HTERT RPE-1 (cell line): Measurements from ENCODE around the gene BRWD1.

Source experiments
- in situ Hi-C: fragments of 300-500 bp; cut with MboI; formaldehyde crosslinking; loops from 4 replicates; pipeline ENCODE4 v1.14.3; 2020; ENCODE audit warnings: low sequenced_read_pairs

Gene BRWD1

DNA sequence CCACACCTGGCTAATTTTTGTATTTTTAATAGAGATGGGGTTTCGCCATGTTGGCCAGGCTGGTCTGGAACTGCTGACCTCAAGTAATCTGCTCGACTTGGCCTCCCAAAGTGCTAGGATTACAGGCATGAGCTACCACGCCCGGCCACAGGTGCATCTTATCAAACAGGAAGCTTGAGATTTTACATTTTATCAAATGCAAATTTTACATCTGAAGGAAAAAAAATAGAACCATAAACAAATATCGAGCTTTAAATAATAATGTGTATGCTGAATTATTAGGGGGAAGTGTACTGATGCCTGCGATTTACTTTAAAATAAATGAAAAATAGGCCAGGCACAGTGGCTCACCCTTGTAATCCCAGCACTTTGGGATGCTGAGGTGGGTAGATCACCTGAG, 16.6 kb upstream of the BRWD1 start:
- in situ Hi-C loops: no loop called here

DNA sequence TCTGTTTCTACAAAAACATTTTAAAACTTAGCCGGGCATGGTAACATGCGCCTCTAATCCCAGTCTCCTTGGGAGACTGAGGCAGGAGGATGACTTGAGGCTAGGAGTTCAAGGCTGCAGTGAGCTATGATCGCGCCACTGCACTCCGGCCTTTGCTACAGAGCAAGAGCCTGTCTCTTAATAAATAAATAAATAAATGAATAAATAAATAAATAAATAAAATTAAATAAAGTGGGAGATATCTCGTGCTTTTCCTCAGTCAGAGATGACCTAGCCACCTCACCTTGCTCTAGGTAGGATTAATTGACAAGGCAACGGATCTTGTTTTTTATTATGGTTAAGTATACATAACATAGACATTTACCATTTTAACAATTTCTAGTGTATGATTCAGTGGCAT, 14.3 kb upstream of the BRWD1 start:
- in situ Hi-C loops: no loop called here

DNA sequence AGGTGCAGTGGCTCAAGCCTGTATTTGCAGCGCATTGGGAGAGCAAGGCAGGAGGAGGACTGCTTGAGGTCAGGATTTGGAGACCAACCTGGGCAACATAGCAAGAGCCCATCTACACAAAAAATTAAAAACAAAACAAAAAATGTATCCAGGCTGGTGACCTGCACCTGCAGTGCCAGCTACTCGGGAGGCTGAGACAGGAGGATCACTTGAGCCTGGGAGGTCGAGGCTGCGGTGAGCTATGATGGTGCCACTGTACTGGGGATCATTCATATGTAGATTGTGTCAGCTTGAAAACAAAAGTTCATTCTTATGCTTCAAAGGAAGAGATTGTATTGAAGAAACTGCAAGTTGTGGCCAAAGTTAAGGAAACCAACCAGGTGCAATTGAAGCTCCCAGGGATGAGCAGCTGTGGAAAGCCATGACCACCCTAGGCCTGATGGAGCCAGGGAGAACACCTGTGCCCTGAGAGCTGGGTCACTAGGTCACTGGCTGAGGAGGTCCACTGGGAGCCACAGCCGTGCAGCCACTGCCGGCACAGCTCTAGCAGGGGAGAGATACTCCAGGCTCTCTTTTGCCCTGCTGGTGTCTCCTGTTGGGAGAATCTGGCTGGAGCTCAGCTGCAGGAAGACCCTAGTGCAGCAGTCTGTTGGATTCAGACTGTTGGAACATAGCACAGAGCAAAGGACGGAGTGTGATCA, 13.3 kb upstream of the BRWD1 start:
- in situ Hi-C loops: no loop called here

DNA sequence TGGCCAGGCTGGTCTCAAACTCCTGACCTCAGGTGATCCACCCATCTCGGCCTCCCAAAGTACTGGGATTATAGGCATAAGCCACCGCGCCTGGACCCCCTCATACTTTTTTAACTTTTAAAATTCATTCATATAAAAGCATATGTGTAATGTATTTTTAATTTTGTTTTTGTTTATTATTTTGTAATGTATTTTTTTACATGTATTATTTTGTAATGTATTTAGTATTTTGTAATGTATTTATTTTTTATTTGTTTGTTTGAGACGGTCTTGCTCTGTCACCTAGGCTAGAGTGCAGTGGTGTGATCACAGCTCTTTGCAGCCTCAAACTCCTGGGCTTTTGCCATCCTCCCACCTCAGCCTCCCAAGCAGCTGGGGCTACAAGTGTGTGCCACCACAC, 12.0 kb upstream of the BRWD1 start:
- in situ Hi-C loops: no loop called here

DNA sequence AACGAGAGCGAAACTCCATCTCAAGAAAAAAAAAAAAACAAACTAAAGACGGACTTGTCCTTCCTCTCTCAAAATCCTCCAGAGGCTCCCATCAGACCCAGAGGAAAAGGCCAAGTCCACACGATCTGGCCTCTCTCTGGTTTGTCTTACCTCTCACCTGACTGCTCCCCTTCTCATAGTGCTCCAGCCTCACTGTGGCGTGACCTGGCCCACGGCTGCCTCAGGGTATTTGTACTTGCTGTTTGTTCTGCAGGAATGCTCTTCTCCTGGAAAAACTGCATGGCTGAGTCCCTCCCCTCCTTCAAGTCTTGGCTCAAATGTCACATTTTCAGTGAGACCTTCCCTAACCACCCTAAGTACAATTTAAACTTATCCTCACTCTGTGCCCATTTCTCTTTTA, 8.0 kb upstream of the BRWD1 start:
- in situ Hi-C loops: no loop called here

DNA sequence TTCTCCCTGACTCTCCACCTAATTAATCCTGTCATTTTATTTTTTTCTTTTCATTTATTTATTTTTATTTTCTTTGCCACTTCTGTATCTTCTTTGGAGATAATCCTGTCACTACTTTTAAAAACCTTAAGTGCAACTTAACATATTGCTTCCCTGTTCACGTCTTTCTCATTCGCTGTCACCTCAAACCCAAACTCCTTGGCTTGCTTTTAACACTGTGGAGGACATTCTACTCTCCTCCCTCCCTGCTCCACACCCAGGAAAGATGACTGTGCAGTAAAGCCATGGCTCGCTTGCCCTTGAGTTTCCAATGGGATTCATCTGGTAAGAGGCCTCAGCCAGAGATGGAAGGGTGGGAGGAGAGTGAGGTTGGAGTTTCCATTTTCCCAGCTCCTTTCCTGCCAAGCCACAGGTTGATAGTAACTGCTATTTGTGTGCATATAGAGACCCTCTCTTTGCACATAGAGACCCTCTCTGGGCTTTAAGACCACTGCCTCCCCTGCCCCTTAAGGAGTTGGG, 6.4 kb upstream of the BRWD1 start:
- in situ Hi-C loops: no loop called here

DNA sequence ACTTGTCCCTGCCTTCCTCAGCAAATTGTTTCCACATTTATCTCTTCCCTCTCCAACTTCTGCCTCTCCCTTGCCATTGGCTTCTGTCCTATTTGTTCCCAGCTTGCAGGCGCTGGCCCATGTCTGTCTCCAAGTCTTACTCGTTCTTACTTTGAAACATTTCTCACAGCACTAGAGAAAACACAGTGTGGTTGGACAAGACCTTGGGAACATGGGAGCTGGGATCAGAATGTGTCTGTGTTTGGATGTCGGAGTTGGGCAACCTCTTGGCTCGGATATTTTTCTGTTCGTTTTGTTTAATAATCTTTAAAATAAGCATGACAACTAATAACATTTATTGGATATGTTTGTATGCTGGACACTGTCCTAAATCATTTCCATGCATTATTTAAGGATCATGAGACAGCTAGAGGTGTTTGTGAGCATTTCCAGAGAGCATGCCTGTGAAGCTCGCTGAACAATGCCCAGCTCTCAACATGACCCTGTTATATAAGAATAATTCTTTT, 5.9 kb upstream of the BRWD1 start:
- in situ Hi-C loops: no loop called here

DNA sequence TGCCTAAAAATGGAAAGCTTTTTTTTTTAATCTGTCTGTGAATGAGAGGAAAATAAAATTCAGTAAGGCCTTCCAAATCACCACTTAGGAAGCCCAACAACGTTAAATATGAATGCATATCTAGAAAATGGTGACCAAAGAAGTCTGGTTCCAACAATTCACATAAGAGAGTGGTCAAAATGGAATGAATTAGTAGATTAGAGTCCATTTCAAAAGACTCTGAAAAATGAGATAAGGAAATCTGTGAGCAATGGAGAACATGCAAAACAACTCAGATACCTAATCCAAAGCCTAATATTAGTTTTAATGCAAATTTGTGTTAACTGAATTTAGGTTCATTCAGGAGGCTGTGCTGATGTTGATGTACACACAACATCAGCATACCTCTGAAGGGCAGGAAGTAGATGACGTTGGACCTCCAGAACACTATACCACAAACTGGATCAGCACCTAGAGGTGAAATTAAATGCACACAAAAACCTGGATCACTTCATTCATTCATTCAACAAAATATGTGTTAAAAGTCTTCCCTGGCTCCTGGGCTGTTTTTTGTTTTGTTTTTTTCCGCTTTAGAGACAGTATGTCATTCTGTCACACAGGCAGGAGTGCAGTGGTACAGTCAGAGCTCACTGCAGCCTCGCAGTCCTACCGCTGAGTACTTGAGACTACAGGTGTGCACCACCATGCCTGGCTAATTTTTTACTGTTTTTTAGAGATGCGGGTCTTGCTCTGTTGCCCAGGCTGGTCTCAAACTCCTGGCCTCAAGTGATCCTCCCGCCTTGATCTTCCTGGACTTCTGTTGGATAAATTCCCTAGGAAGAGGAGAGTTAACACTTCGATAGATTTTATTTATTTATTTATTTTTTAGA, 4.9 kb upstream of the BRWD1 start:
- in situ Hi-C loops: no loop called here

DNA sequence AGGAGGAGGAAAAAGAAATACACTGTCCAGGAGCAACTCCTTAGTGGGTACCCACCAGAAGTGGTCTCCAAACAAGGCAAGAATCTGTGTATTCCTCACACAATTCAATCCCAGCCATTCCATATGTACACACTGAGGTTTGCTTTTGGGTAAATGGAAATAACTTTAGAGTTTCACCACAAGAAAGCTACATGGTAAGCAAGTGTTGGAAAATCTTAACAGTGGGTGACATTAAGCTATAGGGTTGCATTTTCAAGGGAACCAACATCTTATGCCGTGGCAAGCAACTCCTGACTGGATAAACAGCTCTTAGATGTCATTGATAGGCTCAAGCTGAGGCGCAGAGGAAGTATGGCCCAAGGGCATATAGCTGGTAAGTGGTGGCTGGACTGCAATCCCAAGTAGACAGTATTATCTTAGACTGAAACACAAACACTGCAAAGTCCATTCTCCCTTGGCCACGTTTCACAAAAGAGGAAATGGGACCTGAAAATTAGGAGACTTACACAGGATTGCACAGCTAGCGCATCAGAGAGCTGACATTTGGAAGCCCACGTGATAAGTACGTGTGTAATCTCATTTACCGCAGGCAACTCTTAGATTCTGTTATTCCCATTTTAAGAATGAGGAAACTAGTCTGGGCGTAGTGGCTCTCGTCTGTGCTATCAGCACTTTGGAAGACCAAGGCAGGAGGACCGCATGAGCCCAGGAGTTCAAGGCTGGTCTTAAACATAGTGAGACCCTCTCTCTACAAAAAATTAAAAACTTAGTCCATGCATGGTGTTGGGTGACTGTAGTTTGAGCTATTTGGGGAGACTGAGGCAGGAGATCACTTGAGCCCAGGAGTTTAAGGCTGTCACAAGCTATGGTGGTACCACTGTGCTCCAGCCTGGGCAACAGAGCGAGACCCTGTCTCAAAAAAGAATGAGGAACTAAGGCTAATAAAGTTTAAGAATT, 4.0 kb upstream of the BRWD1 start:
- in situ Hi-C loops: no loop called here

DNA sequence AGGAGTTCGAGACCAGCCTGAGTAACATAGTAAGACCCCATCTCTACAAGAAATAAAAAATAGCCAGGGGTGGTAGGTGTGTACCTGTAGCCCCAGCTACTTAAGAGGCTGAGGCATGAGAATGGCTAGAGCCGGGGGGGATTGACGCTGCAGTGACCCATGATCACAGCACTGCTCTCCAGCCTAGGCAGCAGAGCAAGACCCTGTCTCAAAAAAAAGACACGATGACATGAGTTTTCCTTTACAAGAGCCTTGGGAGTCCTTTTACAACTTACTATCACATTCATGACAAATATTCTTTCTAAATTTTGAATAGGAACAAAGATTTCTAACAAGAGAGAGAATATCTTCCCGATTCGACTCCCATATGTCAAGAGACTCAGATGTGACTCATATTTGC, 3.3 kb upstream of the BRWD1 start:
- in situ Hi-C loops: no loop called here

DNA sequence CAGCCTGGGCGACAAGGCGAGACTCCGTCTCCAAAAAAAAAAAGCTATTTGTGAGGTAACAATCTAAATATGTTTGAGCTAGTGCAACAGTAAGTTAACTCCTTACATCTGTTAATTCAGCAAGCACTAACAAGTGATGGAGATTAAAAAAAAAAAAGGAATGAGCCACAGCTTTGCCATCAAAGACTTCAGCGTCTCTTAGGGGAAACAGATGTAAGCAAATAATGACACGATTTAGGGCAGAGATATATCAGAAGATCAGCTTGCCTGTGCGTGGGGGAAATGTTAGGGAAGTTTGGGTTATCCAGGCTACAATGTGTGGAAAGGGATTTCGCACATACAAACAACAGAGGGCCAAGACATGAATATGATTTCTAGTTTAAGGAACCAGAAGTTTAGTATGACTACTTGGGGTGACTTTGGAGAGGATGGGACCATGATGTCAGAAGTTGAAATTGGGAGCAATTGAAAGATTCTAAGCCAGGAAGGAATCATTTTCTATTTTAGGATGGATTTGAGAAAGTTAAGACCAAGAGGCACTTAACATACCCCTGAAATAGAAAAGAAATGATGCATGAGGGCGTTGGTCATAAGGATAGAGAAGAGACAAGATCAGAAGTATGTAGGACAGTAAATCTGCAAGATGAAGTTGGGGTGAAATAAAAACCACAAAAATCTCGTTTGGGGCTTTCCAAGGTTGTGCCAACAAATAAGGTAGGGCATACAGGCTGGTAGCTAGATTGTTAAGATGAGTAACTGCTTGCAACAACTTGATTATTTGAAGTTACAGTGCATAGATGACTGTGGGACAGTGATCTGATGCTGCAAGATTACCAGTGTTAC, 2.4 kb upstream of the BRWD1 start:
- in situ Hi-C loops: no loop called here

DNA sequence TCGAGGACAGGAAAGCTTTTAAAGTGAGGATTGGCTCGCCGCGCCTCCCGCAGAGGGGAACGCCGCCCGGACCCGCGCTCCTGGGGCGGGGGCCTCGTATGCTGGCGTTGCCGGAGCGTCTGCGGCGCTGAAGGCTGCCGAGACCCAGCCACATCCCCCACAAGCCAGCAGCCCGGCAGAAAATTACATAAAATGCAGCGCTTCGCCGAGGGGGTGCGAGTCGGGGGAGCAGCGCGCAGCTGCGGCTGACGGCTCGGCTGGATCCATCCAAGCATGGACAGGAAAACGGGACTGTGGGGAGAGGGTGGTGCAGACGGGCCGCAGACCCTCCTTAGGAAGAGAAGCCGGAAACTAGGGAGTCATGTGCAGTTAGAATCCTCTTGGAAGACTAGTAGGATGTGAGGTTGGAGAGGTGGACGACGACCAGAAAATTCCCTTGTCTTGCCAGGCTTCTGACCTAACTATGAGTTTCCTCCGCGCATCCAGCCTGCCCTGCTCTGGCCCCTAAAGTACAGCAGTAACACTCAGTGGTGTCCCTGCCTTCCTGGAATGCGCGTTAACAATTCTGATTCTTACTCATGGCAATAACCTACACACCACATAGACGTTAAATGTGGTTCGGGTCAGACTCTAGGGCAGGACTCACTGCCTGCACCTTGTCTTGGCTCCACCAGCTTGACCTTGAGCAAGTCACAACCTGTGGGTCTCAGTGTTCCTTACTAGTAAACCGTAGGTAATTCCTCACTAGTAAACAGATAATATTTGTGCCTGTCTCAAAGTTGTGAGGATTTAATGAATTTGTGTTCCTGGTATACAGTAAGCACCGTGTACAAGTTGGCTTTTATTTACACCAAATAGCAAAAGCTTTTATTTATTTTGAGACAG, 953 bp upstream of the BRWD1 start:
- in situ Hi-C loops: no loop called here

DNA sequence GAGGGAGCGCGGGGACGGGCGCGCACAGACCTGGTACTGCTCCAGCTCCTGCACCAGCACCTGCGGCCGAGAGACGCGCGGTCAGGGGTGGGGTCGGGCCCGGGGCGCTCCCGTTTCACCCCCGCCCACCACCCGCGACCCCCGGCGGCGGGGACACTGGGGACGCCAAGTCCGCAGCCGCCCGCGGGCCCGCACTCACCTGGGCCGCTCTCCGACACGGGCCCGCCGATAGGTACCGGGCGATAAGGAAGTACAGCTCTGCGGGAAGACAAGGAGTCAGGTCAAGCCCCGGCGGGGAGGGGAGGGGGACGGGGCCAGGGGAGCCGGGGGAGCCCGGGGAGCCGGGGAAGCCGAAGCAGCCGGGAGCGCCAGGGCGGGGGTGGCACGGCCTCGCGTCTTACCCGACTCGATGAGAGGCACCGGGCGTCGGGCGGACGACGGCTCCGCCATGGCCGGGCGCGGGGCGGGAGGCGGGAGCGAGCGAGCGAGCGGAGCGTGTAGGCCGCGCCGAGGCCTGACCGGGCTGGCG, 326 bp downstream of the BRWD1 start:
- in situ Hi-C loops: no loop called here

DNA sequence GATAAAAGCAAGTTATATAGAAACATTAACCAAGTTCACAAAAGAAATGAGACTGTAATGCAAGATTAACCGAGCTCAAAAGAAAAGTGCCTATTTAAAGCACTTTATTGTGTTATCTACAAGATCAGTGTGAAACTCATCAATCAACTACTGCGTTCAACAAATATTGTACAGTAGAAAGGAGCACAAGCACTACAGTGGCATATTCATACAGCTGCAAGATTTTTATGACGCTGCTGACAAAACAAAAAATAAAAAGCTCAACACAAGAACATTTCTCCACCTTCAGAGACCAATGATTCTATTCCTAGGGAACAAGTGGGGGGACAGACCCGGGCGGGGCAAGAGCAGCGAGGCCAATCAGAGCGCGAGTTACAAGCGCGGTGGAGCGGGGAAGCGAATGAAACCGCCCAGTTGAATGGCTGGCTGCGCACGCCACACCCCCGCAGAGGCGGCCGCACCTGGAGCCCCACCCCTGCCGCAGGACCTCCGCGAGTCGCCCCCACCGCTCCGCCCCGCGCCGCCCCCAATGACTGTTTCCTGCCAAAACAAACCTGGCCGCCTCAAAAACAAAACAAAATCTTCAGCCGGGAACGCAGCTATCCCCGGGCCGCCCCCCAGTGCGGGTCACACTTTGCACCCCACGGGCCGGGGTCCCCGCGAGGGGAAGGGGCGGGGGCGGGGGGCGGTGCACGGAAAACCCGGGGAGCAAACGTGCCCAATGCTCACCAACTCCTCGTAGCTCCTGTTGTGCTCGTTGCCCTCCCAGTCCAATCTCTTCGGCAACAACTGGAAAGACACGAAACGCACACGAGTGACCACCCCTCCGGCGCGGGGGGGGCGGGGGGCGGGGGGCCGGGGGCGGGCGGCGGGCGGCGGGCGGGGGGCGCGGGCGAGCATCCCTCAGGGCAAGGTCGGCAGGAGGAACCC, 1.1 kb downstream of the BRWD1 start:
- in situ Hi-C loops: no loop called here

DNA sequence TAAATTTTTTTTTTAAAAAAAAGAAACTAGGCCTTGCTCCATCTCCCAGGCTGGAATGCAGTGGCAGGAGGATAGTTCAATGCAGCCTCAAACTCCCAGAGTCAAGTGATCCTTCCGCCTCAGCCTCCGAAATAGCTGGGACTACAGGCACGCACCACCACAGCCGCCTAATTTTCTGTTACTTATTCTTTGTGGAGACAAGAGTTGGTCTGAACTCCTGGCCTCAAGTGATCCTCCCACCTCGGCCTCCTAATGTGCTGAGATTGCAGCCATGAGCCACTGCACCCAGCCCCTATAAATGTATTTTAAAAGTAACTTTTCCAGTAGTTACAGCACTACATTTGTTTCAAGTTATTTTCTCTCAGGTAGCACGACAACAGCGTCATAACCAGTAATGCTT, 2.3 kb downstream of the BRWD1 start:
- in situ Hi-C loops: no loop called here

DNA sequence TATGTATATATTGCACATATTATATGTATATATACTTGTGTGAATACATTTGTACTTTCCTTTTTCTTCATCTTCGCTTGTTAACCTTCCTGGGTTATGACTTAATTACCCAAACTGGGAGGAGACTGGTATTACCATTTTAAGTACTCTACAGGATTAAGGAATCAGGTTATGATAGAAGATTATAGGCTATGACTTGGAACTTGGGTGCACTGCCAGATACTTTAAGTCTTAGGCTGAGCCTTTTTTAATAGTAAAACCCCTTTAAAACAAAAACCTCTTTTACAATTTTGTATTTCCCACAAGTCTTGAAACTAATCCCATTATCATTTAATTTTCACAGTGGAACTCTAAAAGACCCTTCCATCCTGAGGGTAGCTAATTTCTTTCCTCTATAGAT, 6.0 kb downstream of the BRWD1 start:
- in situ Hi-C loops: no loop called here

DNA sequence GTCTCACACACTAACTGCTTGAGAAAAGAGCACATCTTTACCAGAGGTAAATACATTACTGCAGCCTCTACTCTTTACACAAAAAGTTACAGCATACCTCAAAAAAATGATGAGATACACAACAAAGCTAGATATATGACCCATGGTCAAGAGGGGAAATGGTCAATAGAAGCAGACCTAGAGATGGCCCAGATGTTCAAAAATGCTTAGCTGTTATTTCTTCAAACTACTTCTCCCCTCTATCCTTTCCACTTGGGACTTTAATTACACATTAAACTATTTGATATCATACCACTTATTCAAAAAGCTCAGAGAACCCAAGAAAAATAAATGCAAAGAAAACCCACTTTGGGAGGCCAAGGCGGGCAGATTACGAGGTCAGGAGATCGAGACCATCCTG, 12.8 kb downstream of the BRWD1 start:
- in situ Hi-C loops: no loop called here

DNA sequence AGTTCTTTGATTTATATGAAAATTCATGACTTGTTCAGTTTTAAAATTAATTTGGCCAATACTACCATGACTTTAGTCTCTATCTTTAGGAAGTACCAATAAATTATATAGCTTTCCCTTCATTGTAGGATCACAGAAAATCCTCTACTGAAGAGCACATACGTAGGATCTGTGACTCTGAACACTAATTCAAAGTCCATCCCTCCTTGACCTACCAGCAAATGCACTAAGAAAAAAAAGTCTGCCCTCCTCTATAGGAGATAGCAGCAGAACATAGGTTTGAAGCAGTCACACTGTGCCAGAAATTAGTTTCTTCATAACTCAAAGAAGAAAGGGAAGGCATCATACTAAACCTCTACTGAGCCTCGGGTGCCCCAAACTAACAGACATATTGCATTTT, 16.5 kb downstream of the BRWD1 start:
- in situ Hi-C loops: no loop called here
